T-helper 17 cell (primary cell): Measurements from ENCODE around the gene KIF16B. TPM values are rescaled to one million over a fixed set of nuclear protein-coding genes. Genes with fewer than 3 reads are reported as not detected.
"Not testable (repeated sequence)": the region's sequence is repeated elsewhere in the genome, so short reads cannot be mapped to it uniquely, and the experiment has no call there.

ENCODE experiments used
- ATAC-seq: fragments of 150-1000 bp; cut with Tn5 transposase; 2 replicates; pipeline ENCODE4 v1.10.0; 2021; ENCODE audit warnings: mild to moderate bottlenecking, moderate library complexity
- DNase-seq, 3 donors: peaks; one replicate each; pipeline versions ENCODE4 v3.0.0 to v3.0.0-alpha.2; 2020 to 2021
- H3K9me3 ChIP-seq: one replicate; pipeline ENCODE4 v1.7.0; 2013; ENCODE audit warnings: low read length, mild to moderate bottlenecking; ENCODE audit not compliant: control insufficient read depth, poor library complexity, severe bottlenecking
- H3K27ac Mint-ChIP-seq: one replicate; pipeline ENCODE4 v1.8.0; 2022; ENCODE audit warnings: mild to moderate bottlenecking, moderate library complexity, mixed read lengths
- H3K27me3 Mint-ChIP-seq: one replicate; pipeline ENCODE4 v1.8.0; 2022; ENCODE audit warnings: mixed read lengths
- H3K36me3 Mint-ChIP-seq: one replicate; pipeline ENCODE4 v1.8.0; 2022; ENCODE audit warnings: low read depth, mixed read lengths
- H3K4me1 Mint-ChIP-seq: one replicate; pipeline ENCODE4 v1.8.0; 2022; ENCODE audit warnings: mild to moderate bottlenecking, mixed read lengths
- H3K4me3 Mint-ChIP-seq: one replicate; pipeline ENCODE4 v1.8.0; 2022; ENCODE audit warnings: mild to moderate bottlenecking, moderate library complexity, mixed read lengths
- total RNA-seq, 4 donors: library from RNA in 2 of 4; stranded (reverse) in 2 of 4; gene quantifications; one replicate each; pipeline ENCODE4 v1.2.3 and lab custom pipeline; 2022 to 2026

The KIF16B gene
- total RNA-seq, 2 donors from 2014 or later: 11.1 to 12.0 TPM

- H3K9me3 ChIP-seq: no peaks in the 10 kb centered on the region
- no peaks in the 10 kb centered on the region for H3K36me3 Mint-ChIP-seq
- H3K27me3 Mint-ChIP-seq: peaks cover 24% of the 10 kb centered on the region
- no peaks in the 10 kb centered on the region for H3K4me1 Mint-ChIP-seq
- H3K4me3 Mint-ChIP-seq: no peak overlapping the region
- no peak for ATAC-seq
- no peak overlapping the region for H3K27ac Mint-ChIP-seq
- DNase-seq: no peak
Observed at GRCh38 chr20:16580620-16581019, 7.4 kb upstream of the KIF16B start.

- no peak overlapping the region for H3K4me3 Mint-ChIP-seq
- DNase-seq: no peak
- peaks cover 3% of the 10 kb centered on the region for H3K4me1 Mint-ChIP-seq
- H3K9me3 ChIP-seq: no peaks in the 10 kb centered on the region
- H3K27ac Mint-ChIP-seq: no peak overlapping the region
- ATAC-seq: no peak
- no peaks in the 10 kb centered on the region for H3K36me3 Mint-ChIP-seq
- peaks cover 24% of the 10 kb centered on the region for H3K27me3 Mint-ChIP-seq
Observed at GRCh38 chr20:16580147-16580546, 6.9 kb upstream of the KIF16B start.

- H3K36me3 Mint-ChIP-seq: no peaks in the 10 kb centered on the region
- H3K4me1 Mint-ChIP-seq: peaks cover 18% of the 10 kb centered on the region
- no peak for ATAC-seq
- no peaks in the 10 kb centered on the region for H3K27me3 Mint-ChIP-seq
- H3K27ac Mint-ChIP-seq: no peak overlapping the region
- DNase-seq: no peak
- H3K9me3 ChIP-seq: no peaks in the 10 kb centered on the region
- no peak overlapping the region for H3K4me3 Mint-ChIP-seq
Observed at GRCh38 chr20:16576219-16576618, 3.0 kb upstream of the KIF16B start.

- no peaks in the 10 kb centered on the region for H3K9me3 ChIP-seq
- ATAC-seq (peak; percentile 4), DNase-seq (no peak)
- H3K4me1 Mint-ChIP-seq: peaks cover 24% of the 10 kb centered on the region
- H3K27ac Mint-ChIP-seq: peak overlapping the region; percentile 70
- H3K36me3 Mint-ChIP-seq: no peaks in the 10 kb centered on the region
- no peaks in the 10 kb centered on the region for H3K27me3 Mint-ChIP-seq
- peak overlapping the region; percentile 92 for H3K4me3 Mint-ChIP-seq
Observed at GRCh38 chr20:16575390-16576140, 2.3 kb upstream of the KIF16B start.

DNA sequence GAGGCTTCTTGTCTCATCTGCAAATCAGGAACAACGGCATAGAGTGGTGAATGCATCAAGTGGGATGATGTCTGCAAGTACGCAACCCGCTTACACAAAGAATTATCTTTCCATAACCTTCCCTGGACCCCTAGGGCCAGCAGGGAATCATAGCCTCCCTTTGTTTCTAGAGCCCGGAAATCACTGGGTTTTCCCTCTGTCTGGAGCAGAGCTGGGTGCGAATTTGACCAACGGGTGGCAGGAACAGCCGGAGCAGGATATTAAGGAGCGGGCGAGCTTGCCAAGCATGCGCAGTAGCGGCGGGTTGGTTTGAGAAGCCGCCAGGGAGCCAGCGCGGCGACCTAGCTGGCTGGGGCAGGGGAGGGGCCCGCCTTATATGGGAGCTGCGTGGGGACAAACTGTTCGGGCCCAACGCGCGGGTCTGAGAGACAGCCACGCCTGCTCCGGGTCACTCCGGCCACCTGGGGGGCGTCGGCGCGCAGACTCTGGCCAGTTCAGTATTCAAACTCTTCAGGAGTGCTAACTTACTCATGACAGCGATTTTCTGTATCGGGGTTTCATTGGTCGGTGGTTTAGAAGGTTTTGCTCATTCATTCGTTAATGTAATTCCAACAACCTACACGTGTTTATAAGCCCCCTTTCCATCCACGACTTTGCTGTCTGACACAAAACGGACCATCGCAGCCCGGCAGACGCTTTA, 1.6 kb upstream of the KIF16B start:
- Mint-ChIP-seq H3K27ac (peak overlapping the region; percentile 70), H3K4me1 (peaks cover 28% of the 10 kb centered on the region), H3K4me3 (peak overlapping the region; percentile 92), H3K36me3 (no peaks in the 10 kb centered on the region), H3K27me3 (no peaks in the 10 kb centered on the region)
- DNase-seq (peak; percentile 54 to 66 (median 62)), ATAC-seq (peak; percentile 69)
- H3K9me3 ChIP-seq: no peaks in the 10 kb centered on the region

DNA sequence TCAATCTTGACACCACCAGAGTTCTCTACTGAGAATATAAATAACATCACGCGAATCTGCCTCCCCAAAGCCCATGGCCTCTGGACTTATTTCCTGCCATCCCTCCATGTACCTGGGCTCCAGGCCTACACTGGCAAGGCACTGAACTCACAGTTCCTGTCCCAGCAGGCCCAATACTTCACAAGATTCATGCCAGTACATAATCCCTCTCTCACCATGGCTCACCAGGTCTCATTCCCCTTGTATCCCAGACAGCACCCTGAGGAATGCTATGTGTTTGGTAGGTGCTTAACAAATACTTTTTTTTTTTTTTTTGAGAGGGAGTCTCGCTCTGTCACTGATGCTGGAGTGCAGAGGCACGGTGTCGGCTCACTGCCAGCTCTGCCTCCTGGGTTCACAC, 1.9 kb downstream of the KIF16B start:
- H3K27ac Mint-ChIP-seq: peak overlapping the region; percentile 69
- DNase-seq: no peak
- no peaks in the 10 kb centered on the region for H3K9me3 ChIP-seq
- H3K4me1 Mint-ChIP-seq: peaks cover 35% of the 10 kb centered on the region
- no peaks in the 10 kb centered on the region for H3K36me3 Mint-ChIP-seq
- no peak overlapping the region for H3K4me3 Mint-ChIP-seq
- no peak for ATAC-seq
- H3K27me3 Mint-ChIP-seq: no peaks in the 10 kb centered on the region

DNA sequence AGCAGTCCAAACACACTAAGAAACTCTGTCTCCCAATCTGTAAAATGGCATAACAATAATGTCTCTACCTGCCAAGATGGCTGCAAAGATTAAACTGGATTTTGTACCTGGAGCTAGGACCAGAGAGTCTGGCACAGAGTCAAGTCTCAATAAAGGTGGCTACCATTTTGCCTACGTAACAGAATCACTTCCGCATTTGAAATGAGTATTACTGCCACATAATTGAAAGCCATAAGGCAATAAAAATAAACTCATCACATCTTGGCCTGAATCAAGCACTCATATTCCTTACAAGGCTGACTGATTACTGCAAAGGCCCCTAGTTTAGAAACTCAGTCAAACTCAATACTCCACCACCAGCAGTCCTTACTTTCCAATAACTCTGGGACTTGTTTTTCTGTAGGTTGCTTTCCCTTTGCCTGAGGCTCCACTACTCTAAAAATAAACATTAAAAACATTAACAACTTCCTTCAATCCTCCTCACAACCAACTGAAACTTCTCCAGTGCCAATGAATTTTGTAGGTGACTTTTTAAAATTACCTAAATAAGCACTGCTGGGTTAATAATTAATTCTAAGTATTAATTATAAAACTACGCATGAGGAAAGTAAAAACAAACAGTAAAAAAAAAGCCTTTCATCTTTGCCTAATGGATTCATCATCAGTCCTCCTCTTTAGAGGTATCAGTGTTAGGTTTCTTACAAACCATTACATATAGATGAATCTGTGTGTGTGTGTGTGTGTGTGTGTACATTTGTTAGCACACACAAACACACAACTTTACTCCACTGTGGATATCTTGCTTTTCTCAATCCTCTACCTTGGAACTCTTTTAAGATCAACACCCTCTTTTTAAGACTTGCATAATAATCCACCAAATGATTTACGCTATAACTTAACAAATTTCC, 3.7 kb downstream of the KIF16B start:
- Mint-ChIP-seq H3K4me3 (no peak overlapping the region), H3K27me3 (no peaks in the 10 kb centered on the region), H3K4me1 (peaks cover 36% of the 10 kb centered on the region), H3K36me3 (peaks cover 4% of the 10 kb centered on the region), H3K27ac (no peak overlapping the region)
- no peaks in the 10 kb centered on the region for H3K9me3 ChIP-seq
- DNase-seq (no peak), ATAC-seq (no peak)

GRCh38 chr20:16566080-16566479, 7.2 kb downstream of the KIF16B start:
- no peak overlapping the region for H3K4me3 Mint-ChIP-seq
- DNase-seq: no peak
- no peaks in the 10 kb centered on the region for H3K27me3 Mint-ChIP-seq
- no peaks in the 10 kb centered on the region for H3K9me3 ChIP-seq
- peaks cover 4% of the 10 kb centered on the region for H3K36me3 Mint-ChIP-seq
- no peak for ATAC-seq
- H3K27ac Mint-ChIP-seq: no peak overlapping the region
- H3K4me1 Mint-ChIP-seq: peaks cover 35% of the 10 kb centered on the region

DNA sequence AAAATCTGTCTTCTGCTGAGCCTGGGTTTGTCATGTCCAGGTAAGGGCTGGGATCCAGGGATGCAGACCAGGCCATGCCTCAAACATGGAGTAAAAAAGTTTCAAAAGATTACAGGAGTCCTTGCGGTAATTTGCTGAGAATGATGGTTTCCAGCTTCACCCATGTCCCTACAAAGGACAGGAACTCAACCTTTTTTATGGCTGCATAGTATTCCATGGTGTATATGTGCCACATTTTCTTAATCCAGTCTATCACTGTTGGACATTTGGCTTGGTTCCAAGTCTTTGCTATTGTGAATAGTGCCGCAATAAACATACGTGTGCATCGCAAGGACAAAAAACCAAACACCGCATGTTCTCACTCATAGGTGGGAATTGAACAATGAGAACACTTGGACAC, 9.2 kb downstream of the KIF16B start:
- not testable (repeated sequence) for H3K36me3 Mint-ChIP-seq, H3K27me3 Mint-ChIP-seq, H3K4me3 Mint-ChIP-seq, ATAC-seq, DNase-seq, H3K27ac Mint-ChIP-seq, H3K9me3 ChIP-seq
- H3K4me1 Mint-ChIP-seq: peaks cover 25% of the 10 kb centered on the region

GRCh38 chr20:16563066-16563806, 10.0 kb downstream of the KIF16B start:
- Mint-ChIP-seq H3K4me1 (peaks cover 24% of the 10 kb centered on the region), H3K27ac (peak overlapping the region; percentile 54), H3K36me3 (peaks cover 4% of the 10 kb centered on the region), H3K4me3 (no peak overlapping the region), H3K27me3 (no peaks in the 10 kb centered on the region)
- no peak for ATAC-seq
- no peaks in the 10 kb centered on the region for H3K9me3 ChIP-seq
- no peak for DNase-seq

DNA sequence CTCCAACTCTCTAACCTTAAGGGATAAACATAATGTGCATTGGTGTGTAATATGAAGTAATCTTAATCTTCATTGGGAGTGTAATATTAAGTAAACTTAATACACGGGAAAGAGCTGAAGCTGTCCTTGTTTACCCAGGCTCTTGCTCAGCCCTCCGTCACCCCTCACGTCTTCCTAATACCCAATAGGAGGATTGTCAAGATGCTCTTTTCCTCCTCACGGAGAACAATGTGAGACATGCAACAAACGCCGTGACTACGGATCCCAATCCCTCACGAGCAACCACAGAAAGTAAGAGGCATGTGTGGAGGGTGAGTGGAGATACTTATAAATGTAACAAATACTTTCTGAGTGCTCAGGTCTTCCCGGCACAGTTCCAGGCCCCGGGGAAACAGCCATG, 11.0 kb downstream of the KIF16B start:
- H3K9me3 ChIP-seq: no peaks in the 10 kb centered on the region
- no peaks in the 10 kb centered on the region for H3K27me3 Mint-ChIP-seq
- peaks cover 4% of the 10 kb centered on the region for H3K36me3 Mint-ChIP-seq
- peaks cover 30% of the 10 kb centered on the region for H3K4me1 Mint-ChIP-seq
- H3K4me3 Mint-ChIP-seq: no peak overlapping the region
- ATAC-seq (no peak), DNase-seq (no peak)
- H3K27ac Mint-ChIP-seq: no peak overlapping the region

DNA sequence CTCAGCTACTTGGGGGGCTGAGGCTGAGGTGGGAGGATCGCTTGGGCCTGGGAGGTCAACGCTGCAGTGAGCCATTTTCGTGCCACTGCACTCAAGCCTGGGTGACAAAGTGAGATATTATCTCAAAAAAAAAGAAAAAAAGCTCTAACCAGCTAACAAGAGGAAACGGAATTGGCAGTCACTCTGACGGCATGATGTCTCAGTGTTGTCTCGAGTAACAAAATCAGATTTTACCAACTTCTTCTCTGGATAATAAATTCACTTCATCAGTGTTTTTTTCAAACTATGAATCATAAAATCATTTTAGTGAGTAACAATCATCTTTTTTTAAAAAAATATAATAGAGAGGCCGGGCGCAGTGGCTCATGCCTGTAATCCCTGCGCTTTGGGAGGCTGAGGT, 12.6 kb downstream of the KIF16B start:
- no peak for DNase-seq
- ATAC-seq: no peak
- Mint-ChIP-seq H3K4me3 (no peak overlapping the region), H3K27ac (no peak overlapping the region), H3K27me3 (no peaks in the 10 kb centered on the region), H3K36me3 (peaks cover 3% of the 10 kb centered on the region), H3K4me1 (peaks cover 33% of the 10 kb centered on the region)
- no peaks in the 10 kb centered on the region for H3K9me3 ChIP-seq
